ENCODE data around the gene PDE7B. TPM values are rescaled to one million over a fixed set of nuclear protein-coding genes. Genes with fewer than 3 reads are reported as not detected.

The PDE7B gene
- total and polyA plus RNA-seq, 2 of the 8 experiments (the other 6 are each of a cell fraction or from before 2014, with no cell fraction given): not detected

DNA sequence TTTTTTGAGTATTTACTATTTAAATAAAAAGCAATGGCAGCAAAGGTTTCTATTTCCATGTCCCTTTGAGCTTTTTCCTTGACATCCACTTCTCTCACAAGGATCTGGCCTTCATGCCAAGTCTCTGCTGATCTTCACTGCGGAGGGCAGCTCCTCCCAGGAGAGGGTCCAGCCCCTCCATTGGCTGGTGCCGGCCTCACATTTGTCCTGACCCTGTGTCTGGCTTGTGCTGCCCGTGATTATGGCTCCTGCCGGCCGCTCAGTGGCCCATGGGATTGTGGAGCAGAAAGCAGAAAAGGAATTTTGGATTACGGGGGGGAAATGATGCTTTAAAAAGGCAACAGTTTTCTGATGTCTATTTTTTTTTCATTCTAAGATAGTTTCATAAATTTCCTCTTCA, 31.2 kb upstream of the PDE7B start:
- 90% methylated on average over 6 of the region's 6 CpGs; no CpG with 5 or more reads in 1 of the 2 experiments for WGBS, 2 experiments (ENCODE audit: extremely low coverage in 1 of 2, insufficient coverage in 1 of 2, insufficient read length in 1 of 2, insufficient replicate concordance in 2 of 2, low coverage in 1 of 2, low lambda C conversion rate in 2 of 2, missing lambda C conversion rate in 1 of 2)
- no peak overlapping the region for H4K5ac ChIP-seq (ENCODE audit: insufficient read length, low read depth, low read length)
- H3K4me1 ChIP-seq (replicated peaks in 1 of 4; ENCODE audit: control insufficient read depth in 3 of 4, insufficient read depth in 4 of 4, low read length in 3 of 4): peaks cover 0 to 3% (median 0%) of the 10 kb centered on the region in 4 experiments; a peak in 1 of 7 replicates
- no peak overlapping the region for H3K23ac ChIP-seq (ENCODE audit: insufficient read length)
- H3K9me3 ChIP-seq (ENCODE audit: insufficient read depth in 2 of 2, low read depth in 1 of 2, low read length in 1 of 2): no peaks in the 10 kb centered on the region
- no peak overlapping the region for H2BK20ac ChIP-seq (ENCODE audit: low read length)
- H2BK15ac ChIP-seq (ENCODE audit: low read length): no peak overlapping the region
- H3K4me2 ChIP-seq (ENCODE audit: insufficient read depth in 1 of 2, low read depth in 2 of 2, low read length in 2 of 2): no peak overlapping the region
- H3K27ac ChIP-seq (ENCODE audit: low read depth, low read length): no peak overlapping the region
- H4K8ac ChIP-seq (ENCODE audit: extremely low read depth, insufficient read depth, low read length): no peak overlapping the region
- DNase-seq (ENCODE audit: low read depth in 1 of 2, low spot score in 2 of 2) (no peak), FAIRE-seq (no peak)
- no peak overlapping the region for H2BK120ac ChIP-seq (replicated peaks; ENCODE audit: low read depth, low read length)
- H3K14ac ChIP-seq (ENCODE audit: insufficient read length): no peak overlapping the region
- H3K23me2 ChIP-seq (ENCODE audit: low read depth, low read length): no peaks in the 10 kb centered on the region
- no peak overlapping the region for H3K18ac ChIP-seq (ENCODE audit: extremely low read depth, low read length)
- no peak overlapping the region for H4K91ac ChIP-seq (replicated peaks; ENCODE audit: insufficient read length, low read length)
- no peak overlapping the region for H3K4ac ChIP-seq (replicated peaks; ENCODE audit: insufficient read length, low read depth, low read length)
- no peak overlapping the region for H2AK5ac ChIP-seq (ENCODE audit: low read depth, low read length)
- no peaks in the 10 kb centered on the region for H3K27me3 ChIP-seq (replicated peaks in 1 of 4; ENCODE audit: control insufficient read depth in 3 of 4, extremely low read depth in 1 of 4, insufficient read depth in 3 of 4, low read length in 3 of 4)
- H3K36me3 ChIP-seq (ENCODE audit: control insufficient read depth in 2 of 4, insufficient read depth in 4 of 4, low read length in 3 of 4): no peaks in the 10 kb centered on the region
- no peaks in the 10 kb centered on the region for H3K79me1 ChIP-seq (ENCODE audit: low read depth, low read length)
- no peak overlapping the region for H2BK5ac ChIP-seq (ENCODE audit: low read depth, low read length)
- no peaks in the 10 kb centered on the region for H4K20me1 ChIP-seq (replicated peaks in 1 of 2; ENCODE audit: control insufficient read depth in 1 of 2, insufficient read depth in 2 of 2, low read length in 2 of 2)
- no peaks in the 10 kb centered on the region for H3K79me2 ChIP-seq (ENCODE audit: control insufficient read depth in 1 of 2, insufficient read depth in 2 of 2, low read length in 2 of 2)
- H3K4me3 ChIP-seq (ENCODE audit: extremely low read depth in 1 of 4, insufficient read depth in 2 of 4, low read depth in 3 of 4, low read length in 4 of 4): no peak overlapping the region
- H2BK12ac ChIP-seq (ENCODE audit: low read depth, low read length): no peak overlapping the region
- H3K56ac ChIP-seq (replicated peaks; ENCODE audit: insufficient read length, low read depth, low read length): no peak overlapping the region
- TF ChIP-seq SIN3A (conservative IDR thresholded peaks at IDR 0.05 in 1 of 2, IDR thresholded peaks at IDR 0.05 in 1 of 2; ENCODE audit: low read depth in 1 of 2, low read length in 2 of 2): no peak
- no peak for TF ChIP-seq JUN (IDR thresholded peaks at IDR 0.05; ENCODE audit: low read depth, low read length)
- TF ChIP-seq RXRA (IDR thresholded peaks at IDR 0.05; ENCODE audit: insufficient read depth, low read depth, low read length): no peak
- no peak for TF ChIP-seq SP4 (IDR thresholded peaks at IDR 0.05; ENCODE audit: low read length)
- TF ChIP-seq NRF1 (IDR thresholded peaks at IDR 0.05; ENCODE audit: low read depth, low read length): no peak
- no peak for TF ChIP-seq KDM4A (IDR thresholded peaks at IDR 0.05; ENCODE audit: low read depth, low read length, severe bottlenecking)
- TF ChIP-seq CBX8 (IDR thresholded peaks at IDR 0.05; ENCODE audit: borderline replicate concordance, low read depth, low read length): no peak
- TF ChIP-seq TEAD4 (IDR thresholded peaks at IDR 0.05; ENCODE audit: low read depth, low read length): no peak
- TF ChIP-seq EP300 (IDR thresholded peaks at IDR 0.05; ENCODE audit: borderline replicate concordance in 1 of 2, low read depth in 2 of 2, low read length in 2 of 2): no peak
- no peak for TF ChIP-seq BACH1 (IDR thresholded peaks at IDR 0.05; ENCODE audit: low read length)
- no peak for TF ChIP-seq CEBPB (IDR thresholded peaks at IDR 0.05; ENCODE audit: low read depth, low read length)
- TF ChIP-seq HDAC6 (IDR thresholded peaks at IDR 0.05; ENCODE audit: low read depth, low read length): no peak
- TF ChIP-seq CHD2 (IDR thresholded peaks at IDR 0.05; ENCODE audit: low read length): no peak
- no peak for TF ChIP-seq POLR2A (IDR thresholded peaks at IDR 0.05; ENCODE audit: control extremely low read depth in 1 of 2, low read depth in 2 of 2, low read length in 2 of 2)
- no peak overlapping the region for H3K9ac ChIP-seq (replicated peaks in 1 of 4; ENCODE audit: extremely low read depth in 1 of 4, low read depth in 3 of 4, low read length in 3 of 4)
- no peak overlapping the region for H2AFZ ChIP-seq (ENCODE audit: low read length)
- CTCF ChIA-PET (ENCODE audit: partially characterized antibody): interaction anchor here (0.8 kb wide), 1 partner anchor 263 kb away, joined by 3 read pairs; no protein-coding TSS in a partner anchor
- POLR2A ChIA-PET (ENCODE audit: partially characterized antibody): no interaction called here

All from H1 (cell line).